ENCODE results near the gene PCSK5.

Gene PCSK5

DNA sequence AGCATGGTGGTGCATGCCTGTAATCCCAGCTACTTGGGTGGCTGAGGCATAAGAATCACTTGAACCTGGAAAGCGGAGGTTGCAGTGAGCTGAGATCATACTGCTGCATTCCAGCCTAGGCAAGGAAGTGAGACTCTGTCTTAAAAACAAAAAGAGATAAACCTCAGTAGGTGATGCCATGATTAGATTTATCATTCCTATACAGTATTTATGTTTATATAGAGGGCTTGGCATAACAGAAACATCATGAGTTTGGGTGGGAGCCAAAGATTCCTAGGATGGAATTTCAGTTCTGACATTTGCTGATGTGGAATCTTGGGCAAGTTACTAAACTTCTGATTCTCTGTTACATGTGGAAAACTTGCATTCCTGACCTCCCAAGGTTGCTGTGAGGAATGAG, 481.4 kb downstream of the PCSK5 start:
- DNase-seq = no peak

DNA sequence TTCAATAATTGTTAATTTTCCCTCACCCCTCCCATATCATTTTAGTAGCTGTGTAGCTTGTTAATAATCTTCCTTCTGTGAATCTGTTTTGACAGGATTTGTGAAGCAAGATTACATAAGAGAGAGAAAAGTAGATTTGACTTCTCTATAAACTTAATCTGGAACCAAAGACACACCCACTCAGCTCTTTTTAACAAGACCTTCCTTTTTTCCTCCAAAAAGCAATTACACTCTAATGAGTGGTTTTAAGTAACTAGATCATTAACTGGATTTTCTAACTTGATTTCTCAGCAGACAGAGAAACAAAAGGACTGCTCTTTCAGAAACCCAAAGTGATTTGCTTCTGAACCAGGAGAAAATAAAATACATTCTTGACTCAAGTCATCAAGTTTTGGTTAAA, 481.9 kb downstream of the PCSK5 start:
- DNase-seq = no peak

DNA sequence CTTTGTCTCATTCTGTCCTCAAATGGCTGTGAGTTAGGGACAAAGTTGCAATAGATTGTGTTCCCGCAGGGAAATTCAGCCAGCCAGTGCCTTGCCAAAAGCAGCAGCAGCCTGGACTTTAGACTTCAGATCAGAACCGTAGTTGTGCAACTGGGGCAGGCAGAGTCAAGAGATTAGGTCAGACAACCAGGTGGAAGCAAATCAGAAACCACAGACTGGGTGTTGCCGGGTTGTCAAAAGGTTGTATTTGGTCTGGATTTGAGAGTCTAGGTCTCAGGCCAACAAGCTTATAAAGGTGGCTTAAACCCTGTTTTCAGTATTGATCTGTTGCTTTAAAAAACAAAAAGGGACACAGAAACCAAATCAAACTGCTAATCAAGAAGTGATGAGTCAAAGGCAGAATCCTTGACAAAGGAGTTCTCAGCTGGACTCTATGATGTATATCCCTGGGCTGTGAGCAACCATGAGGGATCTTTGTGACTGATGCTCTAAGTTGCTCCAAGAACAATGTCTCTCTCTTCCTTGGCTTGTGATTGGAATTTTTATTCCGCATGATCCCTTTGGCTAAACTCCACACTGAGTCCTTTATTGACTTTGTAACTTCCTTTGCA, 482.8 kb downstream of the PCSK5 start:
- no peak for DNase-seq

DNA sequence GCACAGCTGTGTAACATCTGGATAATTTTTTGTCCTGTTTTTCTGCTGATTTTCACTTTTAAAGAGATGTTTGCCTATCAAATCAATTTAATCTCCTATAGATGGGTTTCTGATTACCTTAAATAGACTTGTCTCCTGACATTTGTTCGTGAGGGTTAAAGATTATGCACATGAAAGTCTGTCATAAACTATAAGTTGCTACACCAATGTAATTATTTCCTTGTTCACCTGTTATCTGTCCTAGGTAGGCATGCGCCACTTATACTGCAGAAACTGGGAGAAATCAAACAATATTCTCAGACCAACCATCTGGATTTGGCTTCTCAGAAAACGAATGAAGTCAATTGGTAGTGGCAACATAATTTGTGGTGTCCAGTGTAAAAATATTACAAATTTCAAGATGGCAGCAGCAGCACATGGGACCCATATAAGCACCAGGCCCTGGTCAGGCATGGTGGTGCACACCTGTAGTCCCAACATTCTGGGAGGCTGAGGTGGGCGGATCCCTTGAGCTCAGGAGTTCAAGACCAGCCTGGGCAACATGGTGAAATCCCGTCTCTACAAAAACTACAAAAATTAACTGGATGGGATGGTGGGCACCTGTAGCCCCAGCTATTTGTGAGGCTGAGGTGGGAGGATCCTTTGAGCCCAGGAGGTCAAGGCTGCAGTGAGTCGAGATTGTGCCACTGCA, 483.5 kb downstream of the PCSK5 start:
- no peak for DNase-seq

DNA sequence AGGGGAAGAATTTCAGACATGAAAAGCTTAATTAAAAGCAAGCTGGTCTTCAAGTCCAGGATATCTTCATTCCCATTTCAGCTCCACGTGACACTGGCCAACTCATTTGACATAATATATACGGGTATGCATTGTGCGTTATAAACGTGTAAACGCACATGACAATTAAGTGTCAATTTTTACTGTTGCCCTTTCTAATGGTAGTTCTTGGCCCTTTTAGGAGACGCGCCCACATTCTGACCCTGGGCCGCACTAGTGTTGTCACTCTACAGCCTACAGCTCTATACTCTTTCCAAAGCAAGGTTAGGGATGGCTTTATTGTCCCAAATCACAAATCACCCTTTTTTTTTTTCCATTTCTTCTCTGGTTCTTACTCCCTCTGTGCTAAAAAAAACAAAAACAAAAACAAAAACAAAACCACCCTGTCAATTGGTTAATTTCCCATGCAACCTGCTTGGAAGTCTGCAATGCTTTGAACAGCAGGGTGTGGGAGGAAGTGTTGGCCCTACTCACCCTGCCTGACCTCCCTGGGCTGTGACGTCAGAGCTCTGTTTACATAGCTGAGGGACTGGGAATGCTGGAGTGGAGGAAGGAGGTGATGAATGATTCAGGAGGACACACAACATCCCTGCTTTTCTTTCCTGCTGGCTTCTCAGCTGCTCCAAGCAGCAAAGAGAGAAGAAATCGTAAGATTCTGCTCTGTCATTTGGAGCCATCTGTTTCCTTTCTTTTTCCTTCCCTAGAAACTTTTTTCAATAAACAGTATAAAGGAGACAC, 484.5 kb downstream of the PCSK5 start:
- peak; percentile 6 for DNase-seq

DNA sequence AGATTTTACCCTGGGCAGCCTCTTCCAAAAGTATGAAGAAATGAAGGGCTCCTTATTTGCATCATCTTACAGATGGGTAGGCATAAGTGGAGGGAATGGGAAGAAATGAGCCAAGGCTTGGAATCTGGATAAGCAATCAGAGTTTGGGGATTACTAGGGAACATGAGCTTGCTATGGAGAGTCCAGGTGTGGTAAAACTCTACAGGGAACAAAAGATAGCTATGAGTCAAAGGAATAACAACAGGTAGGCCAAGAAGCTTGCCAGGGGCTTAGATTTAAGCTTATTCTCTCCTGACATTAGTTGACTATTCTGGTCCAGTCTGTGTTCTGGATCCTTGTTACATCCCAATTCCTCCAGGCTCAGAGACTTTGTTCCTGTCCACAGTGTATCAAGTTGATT, 487.3 kb downstream of the PCSK5 start:
- no peak for DNase-seq

DNA sequence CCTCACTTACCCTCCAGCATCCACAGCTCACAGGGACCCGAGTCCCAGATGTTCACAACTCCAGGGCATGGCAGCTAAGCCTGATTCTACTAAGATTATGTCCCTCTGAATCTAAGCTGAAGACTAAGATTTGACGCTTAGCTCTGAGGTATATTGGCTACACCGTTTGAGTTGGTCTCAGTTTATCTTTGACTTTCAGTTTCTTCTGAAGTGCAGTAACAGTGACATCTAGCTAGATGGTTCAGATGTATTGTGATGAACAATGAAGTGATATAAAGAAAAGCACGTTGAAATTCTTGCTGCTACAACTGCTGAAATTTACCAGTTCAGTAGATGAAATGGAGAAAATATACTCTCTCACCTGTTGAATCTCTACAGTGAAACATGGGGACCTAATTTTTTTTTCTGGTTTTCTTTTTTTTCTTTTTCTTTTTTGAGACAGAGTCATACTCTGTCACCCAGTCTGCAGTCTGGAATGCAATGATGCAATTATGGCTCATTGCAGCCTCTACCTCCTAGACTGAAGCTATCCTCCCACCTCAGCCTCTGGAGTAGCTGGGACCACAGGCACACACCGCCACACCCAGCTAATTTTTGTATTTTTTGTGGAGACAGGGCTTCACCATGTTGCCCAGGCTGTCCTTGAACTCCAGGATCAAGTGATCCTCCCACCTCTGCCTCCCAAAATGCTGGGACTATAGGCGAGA, 488.0 kb downstream of the PCSK5 start:
- DNase-seq = no peak

DNA sequence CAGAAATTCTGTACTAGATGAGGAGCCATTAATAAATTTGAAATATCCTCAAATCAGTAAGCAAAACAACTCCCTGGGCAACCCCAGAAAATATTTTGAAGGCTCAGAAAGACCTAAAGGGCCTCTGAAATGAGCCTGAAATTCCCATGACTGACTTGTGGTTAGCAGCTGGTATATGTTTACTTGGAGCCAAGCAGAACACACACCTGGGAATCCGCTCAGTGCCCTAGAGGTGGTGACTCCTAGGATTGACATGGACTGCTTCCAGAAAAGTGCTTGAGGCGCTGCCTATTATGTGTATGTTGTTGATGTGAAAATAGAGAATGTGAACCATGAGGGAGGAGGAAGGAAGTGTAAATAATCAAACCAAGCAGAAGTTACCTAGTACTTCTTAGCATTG, 489.0 kb downstream of the PCSK5 start:
- peak; percentile 86 for DNase-seq

DNA sequence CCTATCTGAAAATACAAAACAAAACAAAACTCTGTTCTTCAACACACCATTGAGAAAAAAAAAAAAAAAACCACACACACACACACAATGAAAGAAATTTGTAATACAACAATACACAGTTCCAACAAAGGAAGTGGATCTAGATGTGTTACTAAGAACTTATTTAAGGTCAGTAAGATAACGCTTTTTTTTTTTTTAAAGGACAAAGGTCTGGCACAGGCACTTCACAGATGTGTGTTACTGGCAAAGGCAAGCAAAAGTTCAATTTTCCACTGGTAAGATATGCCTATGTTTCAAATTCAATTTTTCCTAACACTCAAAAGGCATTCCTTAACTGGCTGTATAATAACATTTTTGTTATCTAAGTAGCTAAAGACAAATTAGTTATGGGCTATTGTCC, 500.2 kb downstream of the PCSK5 start:
- no peak for DNase-seq

DNA sequence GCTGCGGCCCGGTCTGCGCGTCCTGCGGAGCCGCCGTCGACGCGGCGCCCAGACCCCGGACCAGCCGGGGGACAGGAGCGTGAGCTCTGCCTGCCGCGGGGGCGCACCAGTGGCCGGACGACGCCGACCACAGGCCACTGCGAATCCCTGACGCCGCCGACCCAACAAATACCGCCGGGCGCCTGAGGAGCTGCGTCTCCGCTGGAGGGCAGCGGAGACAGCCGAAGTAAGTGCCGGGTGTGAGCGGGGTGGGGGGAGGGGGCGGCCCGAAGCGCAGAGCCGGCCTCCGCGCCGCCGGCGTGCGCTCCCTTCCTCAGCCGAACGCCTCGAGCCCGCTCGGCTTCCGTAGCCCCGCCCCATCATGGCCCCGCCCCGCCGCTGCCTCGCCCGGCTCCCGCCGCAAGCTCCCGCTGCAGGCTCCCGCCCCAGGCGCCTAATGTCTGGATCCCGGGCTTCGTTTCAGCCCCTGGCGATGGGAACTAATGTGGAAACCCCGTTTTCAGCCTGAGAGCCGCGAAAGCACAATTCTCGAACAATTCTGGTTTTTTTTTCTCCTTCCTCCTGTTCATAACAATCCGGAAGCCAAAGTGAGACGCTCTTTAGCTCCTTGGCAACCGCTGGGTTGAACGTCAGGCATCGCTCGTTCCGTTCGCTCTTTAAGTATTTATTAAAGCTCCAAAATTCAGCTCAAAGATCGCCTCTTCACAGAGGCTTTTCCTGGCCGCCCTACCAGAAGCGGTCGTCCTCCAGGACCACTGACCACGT, 503.9 kb downstream of the PCSK5 start, which contains the start of gene RFK:
RFK (minus strand) TSS at position 232 of the 765 bp plus-strand sequence. CDS start 255 bp downstream, outside the sequence.
- peak; percentile 90 for DNase-seq

DNA sequence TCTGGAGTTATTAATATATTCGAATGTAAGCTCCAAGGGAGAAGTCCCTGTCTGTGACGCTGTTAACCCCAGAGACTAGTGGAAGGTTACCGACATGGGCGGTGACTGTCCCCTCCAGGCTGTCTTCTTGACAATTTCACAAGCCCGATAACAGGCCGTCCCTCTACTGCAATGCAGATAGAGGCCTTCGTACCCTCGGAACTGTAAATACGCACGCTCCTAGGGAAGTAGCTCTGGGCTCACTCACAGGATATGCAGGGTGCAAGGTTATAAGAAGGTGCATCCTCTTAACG, 504.4 kb downstream of the PCSK5 start:
- DNase-seq = peak; percentile 69

DNA sequence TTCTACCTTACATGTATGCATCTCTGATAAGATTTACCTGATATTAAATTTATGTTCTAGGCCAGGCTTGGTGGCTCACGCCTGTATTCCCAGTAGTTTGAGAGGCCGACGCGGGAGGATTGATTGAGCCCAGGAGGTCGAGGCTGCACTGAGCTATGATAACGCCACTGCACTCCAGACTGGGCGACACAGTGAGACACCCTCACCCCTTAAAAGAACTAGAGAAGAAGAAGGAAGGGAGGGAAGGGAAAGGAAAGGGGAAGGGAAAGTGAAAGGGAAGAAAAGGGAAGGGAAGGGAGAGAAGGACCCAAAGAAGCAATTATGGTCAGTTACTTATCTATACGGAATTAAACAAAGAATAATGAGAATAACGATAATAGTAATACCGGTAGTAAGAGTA, 504.9 kb downstream of the PCSK5 start:
- DNase-seq = no peak

DNA sequence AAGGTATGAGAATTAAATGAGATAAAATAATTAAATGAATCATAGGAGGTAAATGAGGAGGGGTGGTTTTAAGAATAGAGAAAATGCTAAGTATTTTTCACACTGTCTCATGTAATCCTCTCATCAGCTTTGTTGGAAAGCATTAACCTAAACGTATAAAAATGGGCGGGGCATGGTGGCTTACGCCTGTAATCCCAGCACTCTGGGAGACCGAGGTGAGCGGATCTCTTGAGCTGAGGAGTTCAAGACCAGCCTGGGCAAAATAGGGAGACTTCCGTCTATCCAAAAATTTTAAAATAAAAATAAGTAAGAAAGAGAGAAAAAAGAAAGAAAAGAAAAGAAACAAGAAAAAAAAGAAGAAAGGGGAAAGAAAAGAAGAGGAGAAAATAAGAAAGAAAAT, 505.7 kb downstream of the PCSK5 start:
- DNase-seq = no peak

DNA sequence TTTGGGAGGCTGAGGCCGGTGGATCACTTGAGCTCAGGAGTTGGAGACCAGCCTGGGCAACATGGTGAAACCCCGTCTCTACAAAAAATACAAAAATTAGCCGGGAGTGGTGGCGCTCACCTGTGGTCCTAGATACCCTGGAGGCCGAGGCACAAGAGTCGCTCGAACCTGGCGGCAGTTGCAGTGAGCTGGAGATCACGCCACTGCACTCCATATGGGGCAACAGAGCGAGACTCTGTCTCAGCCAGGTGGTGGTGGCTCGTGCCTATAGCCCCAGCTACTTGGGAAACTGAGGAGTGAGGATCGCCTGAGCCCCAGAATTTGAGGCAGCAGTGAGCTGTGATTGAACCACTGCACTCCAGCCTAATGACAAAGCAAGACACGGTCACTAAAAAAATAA, 506.1 kb downstream of the PCSK5 start:
- DNase-seq = no peak

DNA sequence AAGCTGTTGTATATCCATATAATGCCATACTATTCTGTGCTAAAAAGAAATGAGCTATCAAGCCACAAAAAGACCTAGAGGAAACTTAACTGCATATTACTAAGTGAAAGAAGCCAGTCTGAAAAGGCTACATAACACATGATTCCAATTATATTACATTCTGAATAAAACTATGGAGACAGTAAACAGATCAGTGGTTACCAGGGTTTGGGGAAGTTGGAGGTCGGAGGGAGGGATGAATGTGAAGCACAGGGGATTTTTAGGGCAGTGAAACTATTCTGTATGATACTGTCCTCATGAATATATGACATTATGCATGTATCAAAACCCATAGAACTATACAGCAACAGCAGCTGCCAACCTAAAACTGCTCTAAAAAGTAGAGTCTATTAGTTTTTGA, 509.4 kb downstream of the PCSK5 start:
- no peak for DNase-seq

DNA sequence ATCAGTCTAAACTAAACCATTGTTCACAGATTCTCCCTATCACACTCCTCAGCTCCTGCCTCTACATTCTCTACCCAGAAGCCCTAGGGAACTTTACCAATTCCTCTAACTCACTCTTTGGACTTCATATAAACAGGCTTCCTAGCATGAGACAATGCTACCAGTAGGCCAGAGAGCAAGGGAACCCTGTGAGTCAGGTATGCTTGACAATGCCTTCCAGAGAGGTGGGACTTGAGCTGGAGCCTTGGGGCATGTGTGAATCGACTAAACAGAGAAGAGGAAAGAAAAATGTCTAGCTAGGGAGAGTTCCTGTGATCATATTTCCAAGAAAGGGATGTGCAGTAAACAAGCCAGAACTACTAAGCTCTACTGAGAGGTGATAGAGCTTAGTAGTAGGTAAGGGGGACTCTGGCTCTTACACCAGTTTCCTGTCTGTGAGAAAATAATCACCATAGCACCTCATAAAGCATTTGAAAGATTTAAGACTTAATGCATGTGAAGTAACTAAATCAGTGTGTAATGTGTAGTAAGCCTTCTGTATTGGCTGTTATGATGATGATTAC, 510.1 kb downstream of the PCSK5 start:
- DNase-seq = no peak

DNA sequence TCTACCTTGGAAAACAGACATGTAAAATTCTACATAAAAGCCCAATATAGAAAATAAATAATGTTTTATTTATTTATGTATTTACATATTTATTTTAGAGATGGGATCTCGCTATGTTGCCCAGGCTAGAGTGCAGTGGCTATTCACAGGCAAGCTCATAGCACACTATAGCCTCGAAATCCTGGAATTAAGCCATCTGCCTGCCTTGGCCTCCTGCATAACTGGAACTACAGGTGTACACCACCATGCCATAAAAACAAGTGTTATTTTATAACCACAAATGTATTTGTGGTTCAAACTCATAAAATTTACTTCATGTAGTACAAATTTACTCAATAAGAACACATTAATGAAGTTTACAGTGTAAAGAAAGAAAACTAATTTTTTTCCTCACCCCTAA, 510.7 kb downstream of the PCSK5 start:
- DNase-seq = no peak

DNA sequence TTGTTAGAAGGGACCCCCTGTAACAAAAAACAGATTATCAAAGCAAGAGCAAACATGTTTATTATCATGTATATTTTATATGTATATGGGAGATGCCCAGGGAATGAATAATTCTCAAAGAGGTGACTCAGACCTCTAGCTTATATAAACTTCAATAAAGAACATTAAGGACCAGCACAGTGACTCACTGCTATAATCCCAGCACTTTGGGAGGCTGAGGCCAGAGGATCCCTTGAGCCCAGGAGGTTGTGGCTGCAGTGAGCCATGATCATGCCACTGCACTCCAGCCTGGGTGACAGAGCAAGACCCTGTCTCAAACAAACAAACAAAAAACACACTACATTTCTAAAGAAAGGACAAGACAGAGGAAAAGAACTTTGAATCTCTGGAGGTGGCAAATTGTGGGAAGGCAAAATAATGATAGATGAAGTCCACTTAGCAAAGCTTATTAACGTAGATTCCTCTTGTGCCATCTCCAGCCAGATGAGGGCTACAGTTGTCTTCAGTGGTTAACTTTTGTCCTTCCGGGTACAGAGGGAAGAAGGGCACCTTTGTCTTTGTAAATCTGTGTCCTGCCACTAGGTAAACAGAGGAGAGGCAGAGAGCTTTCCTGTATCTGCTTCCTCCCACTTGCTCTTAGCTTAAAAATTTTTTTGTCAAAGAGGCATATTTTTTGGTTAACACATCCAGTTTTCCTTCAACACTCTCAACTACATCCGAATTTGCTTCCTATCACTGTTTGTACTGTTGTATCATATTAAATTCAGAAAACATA, 511.3 kb downstream of the PCSK5 start:
- no peak for DNase-seq

DNA sequence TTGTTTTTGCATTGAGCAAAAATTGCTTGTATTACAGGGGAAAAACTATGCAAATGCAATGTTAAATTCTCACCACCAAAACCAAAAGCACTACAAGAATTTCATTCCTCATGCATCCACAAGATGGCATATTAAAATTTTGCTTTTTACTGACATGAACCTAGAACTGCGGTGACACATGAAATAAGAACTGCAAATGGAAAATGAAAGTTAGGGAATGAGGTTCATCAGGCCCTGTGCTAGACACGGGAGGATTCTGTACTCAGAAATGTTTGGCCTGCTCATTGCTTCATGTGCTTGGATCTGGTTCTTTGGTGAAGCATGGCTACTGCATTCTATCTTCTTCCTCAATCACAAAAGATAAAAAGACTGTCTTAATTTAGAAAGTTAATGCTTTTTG, 512.9 kb downstream of the PCSK5 start:
- no peak for DNase-seq

DNA sequence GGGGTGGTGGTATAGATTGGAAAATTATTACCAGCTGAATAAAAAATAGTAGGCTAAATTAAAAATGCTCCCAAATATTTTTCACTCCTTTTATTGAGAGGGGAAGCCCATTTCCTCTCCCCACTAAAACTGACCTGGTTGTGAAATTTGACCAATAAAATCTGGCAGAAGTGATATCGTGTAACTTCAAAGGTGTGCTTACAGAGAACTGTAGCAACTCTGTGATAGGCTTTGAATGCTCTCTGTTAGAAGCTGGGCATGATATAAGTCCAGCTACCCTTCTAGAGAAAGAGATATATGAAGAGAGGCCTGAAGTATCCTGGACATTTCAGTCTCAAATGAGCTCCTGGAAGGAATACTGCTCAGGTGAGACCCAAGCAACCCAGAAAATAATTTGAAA, 513.9 kb downstream of the PCSK5 start:
- no peak for DNase-seq

DNA sequence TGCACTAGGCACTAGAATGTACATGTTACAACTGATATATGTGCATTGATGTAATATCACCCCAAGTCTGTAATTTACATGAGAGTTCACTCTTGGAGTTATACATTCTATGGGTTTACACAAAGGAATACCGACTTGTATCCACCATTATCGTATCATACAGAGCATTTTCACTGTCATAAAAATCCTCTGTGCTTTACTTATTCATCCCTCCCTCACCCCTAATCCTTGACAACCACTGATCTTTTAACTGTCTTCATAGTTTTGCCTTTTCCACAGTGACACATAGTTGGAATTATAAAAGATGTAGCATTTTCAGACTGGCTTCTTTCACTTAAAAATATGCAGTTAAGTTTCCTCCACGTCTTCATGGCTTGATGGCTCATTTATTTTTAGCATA, 514.9 kb downstream of the PCSK5 start:
- no peak for DNase-seq

DNA sequence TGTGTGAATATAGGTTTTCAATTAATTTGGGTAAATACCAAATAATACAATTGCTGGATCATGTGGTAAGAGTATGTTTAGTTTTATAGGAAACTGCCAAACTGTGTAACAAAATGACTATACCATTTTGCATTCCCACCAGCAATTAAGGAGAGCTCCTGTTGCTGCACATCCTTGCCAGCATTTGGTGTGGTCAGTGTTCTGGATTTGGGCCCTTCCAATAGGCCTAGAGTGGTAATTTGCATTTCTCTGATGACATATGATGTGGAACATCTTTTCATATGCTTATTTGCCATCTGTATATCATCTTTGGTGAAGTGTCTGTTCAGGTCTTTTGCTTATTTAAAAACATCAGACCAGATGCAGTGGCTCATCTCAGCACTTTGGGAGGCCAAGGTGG, 515.4 kb downstream of the PCSK5 start:
- no peak for DNase-seq
